CD4-positive, alpha-beta T cell (primary cell): ENCODE data around the gene EIF3L. TPM values are rescaled to one million over a fixed set of nuclear protein-coding genes. Genes with fewer than 3 reads are reported as not detected.

ENCODE experiments used
- ATAC-seq: fragments of 200-7000 bp; cut with Tn5 transposase; one replicate; pipeline ENCODE4 v1.10.0; 2022; ENCODE audit warnings: mild to moderate bottlenecking; ENCODE audit not compliant: poor library complexity
- CTCF ChIA-PET: fragments of 350-600 bp; sonication (Branson Sonifier 250); formaldehyde crosslinking; loops from one replicate; lab custom pipeline; 2021; ENCODE audit warnings: antibody characterized with exemption, inconsistent platforms; lab: Charles Lee
- POLR2A ChIA-PET: fragments of 350-600 bp; sonication (Branson Sonifier 250); formaldehyde crosslinking; loops from one replicate; lab custom pipeline; 2021; ENCODE audit warnings: antibody characterized with exemption, inconsistent platforms; lab: Charles Lee
- DNase-seq, 14 experiments: peaks; one replicate each; pipeline ENCODE4 v3.0.0-alpha.2; 2013 to 2020; ENCODE audit warnings: mixed read lengths in 2 of 14
- H3K27ac ChIP-seq, 2 donors: one replicate each; pipeline versions ENCODE4 v1.5.1 to v1.7.0; 2013; ENCODE audit warnings: low read length in 2 of 2, low read depth in 1 of 2, mild to moderate bottlenecking in 1 of 2
- H3K27me3 ChIP-seq, 2 experiments: 1 replicate in 1 of 2; 2 replicates in 1 of 2; pipeline versions ENCODE4 v1.6.1 to v1.7.0; 2013; ENCODE audit warnings: low read length in 2 of 2, control low read depth in 1 of 2, mild to moderate bottlenecking in 1 of 2, moderate library complexity in 1 of 2; ENCODE audit not compliant: insufficient read depth in 2 of 2, control insufficient read depth in 1 of 2
- H3K36me3 ChIP-seq: one replicate; pipeline ENCODE4 v1.6.1; 2013; ENCODE audit warnings: low read length, control low read depth; ENCODE audit not compliant: insufficient read depth
- H3K4me1 ChIP-seq: one replicate; pipeline ENCODE4 v1.6.1; 2013; ENCODE audit warnings: low read length, control low read depth; ENCODE audit not compliant: insufficient read depth
- H3K4me3 ChIP-seq: one replicate; pipeline ENCODE4 v1.5.1; 2013; ENCODE audit warnings: mild to moderate bottlenecking, low read length, moderate library complexity
- H3K9me3 ChIP-seq, 2 experiments: 1 replicate in 1 of 2; 2 replicates in 1 of 2; pipeline versions ENCODE4 v1.6.1 to v1.7.0; 2013; ENCODE audit warnings: low read length in 2 of 2, mild to moderate bottlenecking in 2 of 2, control low read depth in 1 of 2, moderate library complexity in 1 of 2; ENCODE audit not compliant: control insufficient read depth in 1 of 2, insufficient read depth in 1 of 2
- H3K27ac Mint-ChIP-seq: one replicate; pipeline ENCODE4 v1.8.0; 2020; ENCODE audit warnings: mixed read lengths
- H3K27me3 Mint-ChIP-seq: one replicate; pipeline ENCODE4 v1.8.0; 2021; ENCODE audit warnings: mixed read lengths
- H3K36me3 Mint-ChIP-seq: one replicate; pipeline ENCODE4 v1.8.0; 2021; ENCODE audit warnings: low read depth, mixed read lengths
- H3K4me1 Mint-ChIP-seq: one replicate; pipeline ENCODE4 v1.8.0; 2021; ENCODE audit warnings: low read depth, mixed read lengths
- H3K4me3 Mint-ChIP-seq: one replicate; pipeline ENCODE4 v1.8.0; 2020; ENCODE audit warnings: mild to moderate bottlenecking, mixed read lengths
- H3K9me3 Mint-ChIP-seq: one replicate; pipeline ENCODE4 v1.8.0; 2020; ENCODE audit warnings: mixed read lengths
- CTCF ChIP-seq: fragments of 200-600 bp; IDR thresholded peaks from one replicate; pipeline ENCODE4 v1.8.0; 2022; ENCODE audit warnings: antibody characterized with exemption, mild to moderate bottlenecking
- intact Hi-C, 2 experiments: fragments of 100-400 bp; cut with DNase I in 1 of 2; cut with micrococcal nuclease in 1 of 2; formaldehyde crosslinking; loops; one replicate each; pipeline versions ENCODE4 v1.15.1 to v1.9.0; 2023 to 2025; cut with DNase I, micrococcal nuclease
- total RNA-seq, 174 experiments: library from RNA in 2 of 174; stranded (reverse) in 2 of 174; gene quantifications; one replicate each; pipeline ENCODE4 v1.2.3 and lab custom pipeline; 2021 to 2026

The EIF3L gene
- total RNA-seq, 2 experiments from 2014 or later: 525 to 541 TPM

GRCh38 chr22:37930952-37931440 is 81.8 kb downstream of the EIF3L start:
- ChIA-PET CTCF (interaction anchor here (2.2 kb wide), 1 partner anchor 25 kb away, joined by 7 read pairs; the partner anchor contains the start of gene MICALL1), POLR2A (interaction anchor here (0.7 to 1.2 kb wide), 2 partner anchors 24 to 25 kb away, joined by 3 to 4 read pairs; partner anchors contain the start of gene MICALL1)
- peak overlapping the region in 1 of 2 donors; percentile 21 for H3K27ac ChIP-seq
- Mint-ChIP-seq H3K4me1 (peaks cover 11% of the 10 kb centered on the region), H3K27me3 (no peaks in the 10 kb centered on the region), H3K9me3 (no peaks in the 10 kb centered on the region), H3K4me3 (no peak overlapping the region), H3K36me3 (peaks cover 32% of the 10 kb centered on the region), H3K27ac (no peak overlapping the region)
- peaks cover 9% of the 10 kb centered on the region for H3K4me1 ChIP-seq
- intact Hi-C loops: loop anchor here in 1 of 2 experiments (5.0 kb wide), 1 partner anchor 44 kb away; no protein-coding TSS in a partner anchor
- ATAC-seq (no peak), DNase-seq (no peak)
- no peak for TF ChIP-seq CTCF
- H3K27me3 ChIP-seq: no peaks in the 10 kb centered on the region
- H3K4me3 ChIP-seq: no peak overlapping the region
- no peaks in the 10 kb centered on the region for H3K9me3 ChIP-seq
- H3K36me3 ChIP-seq: peaks cover 43% of the 10 kb centered on the region

- Histone ChIP-seq H3K27ac (no peak overlapping the region), H3K4me1 (peaks cover 9% of the 10 kb centered on the region), H3K9me3 (no peaks in the 10 kb centered on the region), H3K4me3 (no peak overlapping the region), H3K36me3 (peaks cover 36% of the 10 kb centered on the region), H3K27me3 (no peaks in the 10 kb centered on the region)
- DNase-seq (no peak), ATAC-seq (no peak)
- no peak for TF ChIP-seq CTCF
- POLR2A ChIA-PET: no interaction called here
- CTCF ChIA-PET: interaction anchor here (0.6 to 2.2 kb wide), 2 partner anchors 26 to 32 kb away, joined by 3 to 7 read pairs; partner anchors contain the start of gene MICALL1
- Mint-ChIP-seq H3K27ac (no peak overlapping the region), H3K36me3 (peaks cover 32% of the 10 kb centered on the region), H3K9me3 (no peaks in the 10 kb centered on the region), H3K4me3 (no peak overlapping the region), H3K4me1 (peaks cover 11% of the 10 kb centered on the region), H3K27me3 (no peaks in the 10 kb centered on the region)
- intact Hi-C loops: loop anchor here in 1 of 2 experiments (5.0 kb wide), 1 partner anchor 45 kb away; no protein-coding TSS in a partner anchor
Observed at GRCh38 chr22:37931893-37932389, 82.7 kb downstream of the EIF3L start.

- Mint-ChIP-seq H3K4me1 (peaks cover 11% of the 10 kb centered on the region), H3K27me3 (no peaks in the 10 kb centered on the region), H3K9me3 (no peaks in the 10 kb centered on the region), H3K36me3 (peaks cover 33% of the 10 kb centered on the region), H3K27ac (no peak overlapping the region), H3K4me3 (no peak overlapping the region)
- Histone ChIP-seq H3K4me1 (peaks cover 9% of the 10 kb centered on the region), H3K9me3 (no peaks in the 10 kb centered on the region), H3K27me3 (no peaks in the 10 kb centered on the region), H3K4me3 (no peak overlapping the region), H3K27ac (no peak overlapping the region), H3K36me3 (peaks cover 35% of the 10 kb centered on the region)
- TF ChIP-seq CTCF: no peak
- intact Hi-C loops: loop anchor here in 1 of 2 experiments (5.0 kb wide), 1 partner anchor 45 kb away; no protein-coding TSS in a partner anchor
- ChIA-PET POLR2A (interaction anchor here (1.2 kb wide), 1 partner anchor 21 kb away, joined by 4 read pairs; the partner anchor contains the start of genes C22orf23 and POLR2F), CTCF (interaction anchor here (0.6 to 1.0 kb wide), 2 partner anchors 26 to 32 kb away, joined by 3 to 4 read pairs; partner anchors contain the start of gene MICALL1)
- ATAC-seq: no peak
- DNase-seq: no peak
Observed at GRCh38 chr22:37932401-37932800, 83.2 kb downstream of the EIF3L start.
